GM19035 (cell line): ENCODE data around the gene ADAM19.

ENCODE experiments used
- ATAC-seq: cut with Tn5 transposase; IDR thresholded peaks from one replicate; pipeline ENCODE4 v1.9.1; 2021; ENCODE audit not compliant: unreplicated experiment

ADAM19 gene

DNA sequence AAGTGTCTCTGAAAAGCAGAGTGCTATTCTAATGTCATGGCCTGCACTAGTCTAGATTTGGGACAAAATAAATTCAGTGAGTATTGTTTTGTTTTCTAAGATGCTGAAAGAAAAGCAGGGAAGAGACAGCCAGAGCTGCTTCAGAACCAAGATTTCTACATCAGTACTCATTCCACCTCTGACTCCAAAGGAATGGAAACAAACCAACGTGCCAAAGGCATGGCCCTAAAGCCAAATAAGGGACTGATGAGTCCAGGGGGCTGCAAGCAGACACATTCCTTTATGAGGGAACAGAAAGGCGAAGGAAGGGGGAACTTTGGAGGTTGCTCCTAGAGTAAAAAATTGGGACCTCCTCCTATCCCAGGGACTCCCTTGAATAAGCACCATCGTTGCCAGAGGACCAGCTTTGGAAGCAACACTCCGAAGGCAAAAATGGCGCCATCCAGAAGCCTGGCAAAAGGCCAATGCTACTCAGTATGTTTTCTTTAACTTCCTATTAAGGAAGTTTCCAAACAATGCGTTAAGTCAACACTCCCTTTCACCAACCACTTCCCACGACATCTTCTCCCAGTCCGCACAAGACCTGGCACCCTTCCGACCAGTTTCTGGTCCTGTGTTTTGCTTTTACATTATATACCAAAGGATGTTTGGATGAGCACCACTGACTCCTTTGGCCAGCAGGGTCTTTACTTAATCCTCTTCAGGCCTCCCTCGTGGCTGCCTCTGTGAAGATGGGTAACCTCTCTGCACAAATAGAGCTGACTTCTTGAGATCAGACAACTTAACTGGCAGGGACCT lies 31.6 kb downstream of the ADAM19 start:
- ATAC-seq = no peak

DNA sequence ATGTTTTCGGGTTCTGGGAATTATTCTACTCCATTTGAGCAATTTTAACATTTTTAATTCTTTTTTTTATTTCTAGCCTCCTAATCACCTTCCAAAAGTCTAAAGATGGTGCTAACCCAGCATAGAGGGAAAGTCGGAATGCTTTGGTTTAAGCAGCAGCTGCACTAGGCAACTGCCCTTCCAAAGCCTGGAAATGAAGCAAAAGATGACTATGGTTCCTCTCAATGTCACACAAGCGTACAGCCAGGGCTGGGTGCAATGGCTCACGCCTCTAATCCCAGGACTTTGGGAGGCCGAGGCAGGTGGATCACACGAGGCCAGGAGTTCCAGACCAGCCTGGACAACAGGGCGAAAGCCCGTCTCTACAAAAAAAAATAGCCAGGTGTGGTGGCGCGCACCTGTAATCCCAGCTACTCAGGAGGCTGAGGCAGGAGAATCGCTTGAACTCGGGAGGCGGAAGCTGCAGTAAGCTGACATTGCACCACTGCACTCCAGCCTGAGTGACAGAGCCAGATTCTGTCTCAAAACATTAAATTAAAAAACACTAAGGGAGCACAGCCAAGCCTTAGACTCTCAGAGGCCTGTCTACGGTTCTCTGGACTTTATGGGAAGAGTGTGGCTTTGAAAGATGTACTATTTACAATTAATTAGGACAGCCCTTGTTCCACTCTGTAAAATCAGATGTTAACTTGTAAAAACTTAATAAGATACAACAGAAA lies 33.1 kb downstream of the ADAM19 start:
- no peak for ATAC-seq

DNA sequence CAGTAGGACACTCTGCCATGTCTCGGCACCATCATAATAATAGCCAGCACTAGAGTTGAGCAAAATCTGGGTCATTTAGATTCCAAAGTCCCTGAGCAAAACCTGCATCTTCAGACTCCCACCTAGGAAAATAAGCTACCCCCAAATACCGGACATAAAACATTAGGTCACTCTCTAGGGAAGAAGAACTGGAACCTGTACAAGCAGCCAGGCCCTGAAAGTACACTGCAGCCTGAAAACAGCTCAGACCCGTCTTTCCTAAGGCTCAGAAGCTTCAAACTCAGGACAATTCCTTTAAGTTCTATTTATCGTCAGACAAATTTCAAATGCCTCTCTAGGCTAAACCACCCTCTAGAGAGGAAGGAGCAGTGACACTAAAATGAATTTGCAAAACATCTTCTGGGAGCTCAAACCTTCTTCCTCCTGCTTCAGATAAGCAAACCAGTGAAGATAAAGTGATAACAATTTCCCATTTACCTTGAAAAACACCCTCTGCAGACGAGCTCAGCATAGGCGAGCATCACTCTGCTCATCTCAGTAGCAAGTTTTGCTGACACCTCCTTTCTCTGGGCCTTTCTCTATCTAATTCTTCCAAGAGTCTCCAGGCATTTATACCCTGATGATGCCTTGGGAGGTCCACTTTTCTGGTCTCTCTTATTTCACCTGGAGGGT lies 34.0 kb downstream of the ADAM19 start:
- ATAC-seq = no peak

DNA sequence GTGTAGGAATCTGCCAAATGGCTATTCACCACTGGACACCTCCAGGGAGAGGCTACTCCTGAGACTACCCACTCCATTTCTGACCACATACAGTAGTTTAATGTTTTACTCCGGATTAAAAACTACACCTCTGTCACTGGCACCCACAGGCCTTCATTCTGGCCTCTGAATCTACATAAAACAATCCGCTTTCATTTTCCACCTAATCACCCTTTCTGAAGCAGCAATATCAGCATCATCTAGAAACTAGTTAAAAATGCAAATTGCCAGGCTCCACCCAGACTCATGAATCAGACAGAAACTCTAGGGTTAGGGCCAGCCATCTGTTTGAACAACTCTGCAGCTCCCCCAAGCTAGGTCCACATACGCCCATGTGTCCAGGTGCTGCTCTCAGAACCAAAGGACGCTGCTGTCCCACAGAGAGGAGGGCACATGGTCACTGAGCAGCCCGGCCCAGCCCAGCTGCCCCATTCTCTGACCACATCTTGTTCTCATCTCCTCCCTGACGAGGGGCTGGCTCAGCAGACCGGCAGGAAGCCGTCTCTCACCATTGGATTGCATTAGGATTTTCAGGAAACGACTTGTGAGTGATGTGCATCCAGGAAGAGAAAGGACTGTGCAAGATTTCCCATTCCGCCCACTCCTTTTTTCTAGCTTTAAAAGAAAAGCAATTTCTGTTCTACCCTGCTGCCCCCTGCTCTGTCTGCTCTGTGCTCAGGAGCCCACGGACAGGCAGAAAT lies 34.7 kb downstream of the ADAM19 start:
- ATAC-seq = peak; percentile 97

DNA sequence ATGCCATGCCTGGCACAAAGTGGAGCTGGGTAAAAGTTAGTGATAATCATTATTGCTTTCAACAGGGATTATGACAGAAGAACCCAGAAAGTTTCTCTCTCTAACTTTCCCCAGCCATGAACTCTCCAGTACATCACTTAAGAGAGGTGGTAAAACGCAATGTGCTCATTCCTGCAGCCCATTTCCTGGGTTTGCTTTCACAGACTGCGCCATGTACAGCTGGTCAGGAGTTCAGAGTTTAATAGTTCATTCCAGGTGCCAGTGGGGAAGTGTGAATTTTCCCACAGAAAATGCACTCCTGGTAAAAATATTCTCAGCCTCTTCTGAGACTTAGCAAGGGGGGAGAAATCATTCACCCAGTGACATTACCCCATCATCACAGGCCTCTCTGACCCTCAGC lies 35.5 kb downstream of the ADAM19 start:
- ATAC-seq = peak; percentile 10

DNA sequence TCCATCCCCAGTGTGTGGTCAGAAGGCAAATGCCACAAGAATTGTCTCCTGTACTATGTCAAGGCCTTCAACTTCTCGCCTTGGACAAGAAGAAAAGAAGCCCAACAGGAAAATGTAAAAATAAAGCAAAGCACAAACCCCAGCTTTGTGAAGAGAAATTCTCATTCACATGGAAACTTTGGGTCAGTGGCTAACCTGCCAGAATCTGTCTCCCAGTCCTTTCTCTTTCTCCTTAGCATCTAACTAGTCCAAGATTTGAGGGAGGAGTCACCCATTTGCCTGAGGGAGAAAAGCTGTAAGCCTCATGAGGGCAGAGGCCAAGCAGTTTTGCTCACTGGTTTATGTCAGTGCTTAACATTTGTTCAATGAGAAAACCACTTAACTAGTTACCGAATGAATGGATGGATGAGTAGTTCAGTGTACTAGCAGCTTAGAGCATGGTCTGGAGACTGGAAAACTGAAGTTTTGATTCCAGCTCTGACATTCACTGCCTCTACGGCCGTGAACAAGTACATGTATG lies 36.0 kb downstream of the ADAM19 start:
- no peak for ATAC-seq

DNA sequence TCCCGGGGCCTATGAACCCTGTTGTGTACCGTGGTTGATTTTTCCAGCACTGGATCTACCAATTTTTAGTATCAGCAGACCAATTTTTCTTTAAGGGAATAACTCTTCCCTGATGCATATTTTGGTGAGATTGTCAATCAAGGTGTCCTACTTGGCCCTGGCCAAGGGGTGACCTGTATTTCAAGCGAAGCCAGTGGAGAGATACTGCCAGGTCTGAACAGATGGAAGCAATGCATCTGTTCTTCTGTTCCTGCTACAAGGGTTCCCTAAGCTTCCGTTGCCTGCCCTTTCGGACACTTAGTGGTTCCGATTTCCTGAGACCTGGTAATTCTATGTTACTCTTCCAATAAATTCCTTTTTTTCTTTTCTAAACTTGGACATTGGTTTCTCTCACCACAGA lies 37.3 kb downstream of the ADAM19 start:
- ATAC-seq = no peak

DNA sequence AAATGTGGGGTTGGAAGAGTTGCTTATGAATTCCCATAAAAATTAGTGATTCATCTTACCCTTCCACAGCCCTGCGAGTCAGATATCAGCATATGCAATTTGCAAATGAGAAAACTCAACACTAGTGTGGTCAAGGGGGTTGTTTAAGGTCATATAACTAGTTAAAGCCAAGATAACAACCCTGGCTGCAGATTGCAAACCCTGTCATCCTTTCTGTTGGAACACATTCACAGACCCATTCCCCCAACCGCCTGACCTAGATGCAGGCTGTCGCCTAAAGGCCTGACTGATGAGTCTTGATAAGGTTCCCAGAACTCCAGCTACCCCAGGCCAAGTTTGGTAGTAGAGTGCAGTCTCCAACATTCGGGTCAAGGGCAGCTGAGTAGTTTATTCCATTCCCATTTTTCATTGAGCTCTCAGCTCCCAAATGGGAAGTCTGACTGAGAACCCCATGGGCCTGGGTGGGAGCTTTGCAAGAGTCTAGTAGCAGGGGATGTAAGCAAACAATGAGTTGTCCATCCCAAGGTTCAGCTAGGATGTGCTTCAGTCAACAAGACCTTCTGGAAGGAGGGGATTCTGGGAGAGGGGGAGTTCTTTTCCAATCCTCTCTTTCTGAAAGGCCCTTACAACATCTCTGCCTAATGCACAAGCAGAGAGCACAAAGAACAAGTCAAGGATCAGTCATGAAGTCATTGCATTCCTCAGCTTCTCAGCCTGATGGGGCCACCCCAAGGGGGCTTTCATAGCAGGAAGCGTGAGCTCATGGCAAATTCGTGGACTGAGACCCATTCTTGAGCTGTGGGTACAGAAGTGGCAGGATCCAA lies 40.3 kb downstream of the ADAM19 start:
- no peak for ATAC-seq

DNA sequence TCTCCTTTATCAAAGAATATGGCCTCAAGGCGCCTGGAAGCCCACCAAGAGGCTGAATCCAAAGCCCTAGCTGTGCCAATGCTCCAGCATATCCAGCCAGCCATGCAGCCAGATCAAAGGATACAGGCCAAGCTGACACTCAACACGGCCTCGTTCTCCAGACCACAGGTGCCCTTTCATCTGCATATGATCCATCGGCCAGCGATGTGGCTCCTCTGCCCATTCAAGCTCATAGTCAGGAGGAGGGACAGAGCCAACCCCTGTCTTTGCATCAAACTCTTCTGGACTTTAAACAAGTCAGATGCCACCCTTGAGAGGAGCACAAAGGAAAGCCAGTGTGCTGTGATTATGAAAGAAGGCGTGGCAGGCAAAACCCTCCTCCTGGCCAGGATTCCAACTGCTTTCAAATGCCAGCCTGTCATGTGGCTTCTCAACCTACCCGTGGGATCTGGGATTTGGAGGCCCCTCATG lies 42.5 kb downstream of the ADAM19 start:
- ATAC-seq = no peak

DNA sequence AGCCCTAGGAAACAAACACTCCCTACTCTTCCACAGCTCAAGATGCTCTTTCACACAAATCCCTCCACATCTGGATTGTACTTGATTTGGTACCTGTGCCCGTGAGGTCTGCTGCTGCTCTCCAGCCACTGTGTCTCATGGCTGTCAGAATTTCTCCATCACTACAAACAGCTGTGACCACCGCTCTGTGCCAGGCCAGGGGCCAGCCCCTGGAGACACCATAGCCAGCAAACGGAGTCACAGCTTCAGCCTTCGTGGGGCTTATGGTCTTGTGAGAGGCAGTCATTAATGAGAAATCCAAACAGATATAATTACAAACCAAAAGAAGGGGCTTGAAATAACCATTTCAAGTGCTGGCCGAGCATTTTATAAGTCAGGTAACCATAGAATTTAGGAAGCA lies 43.6 kb downstream of the ADAM19 start:
- no peak for ATAC-seq

DNA sequence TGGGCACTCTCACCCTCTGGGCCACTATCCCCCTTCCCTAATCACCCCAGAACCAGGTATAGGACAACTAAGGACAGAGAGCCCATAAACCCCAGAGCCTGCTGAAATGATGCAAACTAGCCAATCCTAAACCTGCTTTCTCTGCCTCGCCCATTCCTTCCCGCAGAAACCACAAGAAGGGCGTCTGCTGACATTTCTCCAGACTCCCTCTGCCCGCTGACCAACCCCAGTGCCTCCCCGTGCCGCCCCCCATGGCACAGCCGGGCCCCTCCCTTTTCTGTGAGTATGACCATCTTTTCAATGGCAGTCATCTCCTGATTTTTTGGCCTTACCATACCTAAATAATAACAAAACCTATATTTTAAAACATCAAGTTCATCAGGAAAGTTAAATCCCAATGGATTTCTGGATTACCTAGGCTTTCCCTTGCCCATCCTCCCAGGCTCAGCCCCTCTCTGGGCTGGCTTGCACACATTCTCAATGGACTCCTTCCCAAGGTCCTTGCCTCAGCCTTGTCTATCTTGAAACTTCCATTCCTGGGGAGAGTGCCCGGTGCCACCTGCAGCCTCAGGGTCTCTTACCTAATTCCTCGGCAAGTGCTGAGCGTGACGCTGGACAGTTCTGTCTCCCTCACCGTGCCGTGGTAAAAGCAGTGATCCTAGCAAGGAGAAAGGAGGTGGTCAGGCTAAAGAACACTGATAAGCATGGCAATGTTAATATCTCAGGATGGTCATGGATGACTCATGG lies 45.2 kb downstream of the ADAM19 start:
- ATAC-seq = no peak

DNA sequence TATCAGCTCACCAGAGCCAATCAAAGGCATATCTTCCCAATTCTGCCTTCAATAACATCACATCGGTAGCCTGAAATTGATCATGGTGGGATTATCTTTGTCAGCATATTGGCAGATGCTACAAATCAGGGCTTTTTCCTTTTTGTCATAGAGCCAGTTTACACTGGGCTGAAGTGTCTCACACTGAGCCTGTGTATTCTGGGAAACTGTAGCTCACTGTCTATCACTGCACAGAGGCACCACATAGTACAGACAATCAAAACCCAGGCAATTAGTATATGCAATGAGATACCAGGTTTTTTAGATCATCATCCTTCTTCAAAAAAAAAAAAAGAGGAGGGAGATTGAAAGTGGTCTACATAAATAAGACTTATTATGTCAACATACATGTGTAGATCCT lies 46.6 kb downstream of the ADAM19 start:
- ATAC-seq = no peak

DNA sequence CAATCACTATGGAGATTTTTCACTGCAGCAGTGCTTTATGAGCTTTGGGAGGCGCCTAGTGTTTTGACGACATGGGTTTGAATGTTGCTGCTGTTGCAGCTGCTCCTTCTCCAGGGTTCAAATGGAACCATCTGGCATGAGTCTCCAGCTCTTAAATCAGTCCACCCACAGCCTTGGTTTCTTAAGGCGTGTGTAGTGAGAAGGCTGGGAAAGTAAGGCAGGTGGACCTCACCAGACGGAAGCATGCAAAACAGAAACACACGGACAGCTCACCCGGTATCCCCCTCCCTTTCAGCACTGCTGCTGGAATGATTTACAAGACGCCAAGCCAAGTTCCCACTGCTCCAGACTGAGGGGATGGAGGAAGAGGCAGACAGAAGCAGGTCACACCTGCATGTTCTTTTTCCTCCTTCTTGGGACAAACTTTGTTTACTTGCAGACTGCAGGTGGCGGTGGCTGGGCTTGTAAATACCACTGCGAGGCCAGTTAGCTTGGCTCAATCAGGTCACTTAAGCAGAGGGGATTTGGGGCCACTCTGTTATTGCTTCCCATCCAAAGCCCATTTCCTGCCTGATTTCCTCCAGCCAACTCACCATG lies 47.4 kb downstream of the ADAM19 start:
- no peak for ATAC-seq

DNA sequence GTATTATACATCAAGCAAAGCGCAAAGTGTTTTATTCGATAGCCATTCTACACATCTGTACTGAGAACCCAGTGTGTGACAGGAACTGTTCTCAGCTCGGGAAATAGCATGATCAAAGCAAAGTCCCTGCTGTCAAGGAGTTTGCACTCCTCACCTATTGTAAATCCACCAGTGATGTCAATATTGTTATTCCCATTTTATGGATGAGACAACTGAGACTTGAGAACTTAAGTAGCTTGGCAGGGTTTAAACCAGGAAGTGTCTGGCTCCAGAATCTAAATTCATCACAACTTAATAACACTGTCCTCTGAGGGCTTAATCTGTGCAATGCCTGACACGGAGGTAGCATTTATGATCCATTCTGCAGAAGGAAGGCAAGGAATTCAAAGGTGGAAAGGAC lies 50.7 kb downstream of the ADAM19 start:
- ATAC-seq = no peak

DNA sequence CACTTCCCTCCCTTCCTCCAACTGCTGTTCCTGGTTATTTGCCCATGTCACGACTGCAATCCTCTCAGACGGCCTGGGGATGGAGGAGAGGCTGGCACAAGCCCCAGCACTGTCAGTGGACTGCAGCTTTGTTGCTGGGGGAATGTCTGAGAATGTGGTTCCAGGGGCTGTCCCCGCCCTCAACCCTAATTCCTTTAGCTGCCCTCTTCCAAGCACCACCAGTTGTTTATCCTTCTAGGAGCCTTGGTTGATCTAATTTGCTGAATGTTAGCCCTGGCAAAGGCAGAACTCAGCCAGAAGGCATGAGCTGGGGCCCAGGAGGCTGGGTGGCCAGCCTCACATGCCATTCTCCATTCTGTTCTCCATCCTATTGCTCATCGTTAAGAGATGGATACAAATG lies 51.6 kb downstream of the ADAM19 start:
- ATAC-seq = no peak

DNA sequence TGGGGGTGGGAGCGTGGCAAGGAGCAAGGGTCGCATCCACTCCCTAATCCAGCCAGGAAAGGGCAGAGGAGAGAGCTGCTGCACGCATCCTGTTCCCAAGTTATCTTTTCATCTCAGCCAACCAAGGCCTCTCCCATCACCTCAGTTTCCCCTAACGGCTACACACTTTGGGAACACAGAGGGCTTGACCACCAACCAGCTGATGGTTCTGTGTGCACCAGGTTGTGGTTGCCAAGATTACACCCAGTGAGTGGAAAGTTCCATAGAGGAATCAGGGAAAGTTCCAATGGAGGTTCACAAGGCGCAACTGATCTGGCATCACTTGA lies 53.9 kb downstream of the ADAM19 start:
- no peak for ATAC-seq

DNA sequence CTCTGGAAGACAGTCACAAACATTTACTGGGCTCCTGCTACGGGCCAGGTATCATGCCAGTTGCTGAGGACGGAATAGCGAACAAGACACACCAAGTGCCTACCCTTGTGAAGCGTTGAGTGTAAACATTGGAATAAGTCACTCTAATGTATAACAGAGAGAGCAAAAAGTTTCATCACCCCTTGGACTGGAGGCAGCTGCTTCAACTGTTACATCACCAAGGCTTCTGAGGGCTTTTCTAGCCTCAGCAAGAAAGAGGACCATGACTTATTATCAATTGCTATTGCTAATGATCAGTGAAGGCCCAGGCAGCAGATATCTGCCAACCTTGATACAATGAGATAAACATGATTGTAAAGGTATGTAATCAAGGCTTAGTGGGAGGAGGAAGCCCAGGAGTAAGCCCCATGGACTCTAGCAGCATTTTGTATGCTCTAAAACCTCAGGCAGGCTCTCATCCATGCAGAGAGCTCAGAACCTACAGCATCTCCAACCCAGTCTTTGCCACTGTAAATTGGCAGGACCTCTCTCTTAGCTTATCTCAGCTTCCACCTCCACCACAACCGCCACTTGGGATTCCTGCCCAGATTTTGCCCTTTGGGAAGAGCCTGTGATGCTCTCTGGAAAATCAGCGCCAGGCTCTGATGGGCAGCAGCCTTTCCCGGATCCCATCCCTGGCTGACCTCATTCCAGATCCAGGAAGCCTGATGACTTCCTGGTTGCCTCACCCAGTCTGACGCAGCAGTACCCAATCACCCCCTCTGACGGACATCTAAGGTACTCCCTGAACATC lies 54.5 kb downstream of the ADAM19 start:
- no peak for ATAC-seq

DNA sequence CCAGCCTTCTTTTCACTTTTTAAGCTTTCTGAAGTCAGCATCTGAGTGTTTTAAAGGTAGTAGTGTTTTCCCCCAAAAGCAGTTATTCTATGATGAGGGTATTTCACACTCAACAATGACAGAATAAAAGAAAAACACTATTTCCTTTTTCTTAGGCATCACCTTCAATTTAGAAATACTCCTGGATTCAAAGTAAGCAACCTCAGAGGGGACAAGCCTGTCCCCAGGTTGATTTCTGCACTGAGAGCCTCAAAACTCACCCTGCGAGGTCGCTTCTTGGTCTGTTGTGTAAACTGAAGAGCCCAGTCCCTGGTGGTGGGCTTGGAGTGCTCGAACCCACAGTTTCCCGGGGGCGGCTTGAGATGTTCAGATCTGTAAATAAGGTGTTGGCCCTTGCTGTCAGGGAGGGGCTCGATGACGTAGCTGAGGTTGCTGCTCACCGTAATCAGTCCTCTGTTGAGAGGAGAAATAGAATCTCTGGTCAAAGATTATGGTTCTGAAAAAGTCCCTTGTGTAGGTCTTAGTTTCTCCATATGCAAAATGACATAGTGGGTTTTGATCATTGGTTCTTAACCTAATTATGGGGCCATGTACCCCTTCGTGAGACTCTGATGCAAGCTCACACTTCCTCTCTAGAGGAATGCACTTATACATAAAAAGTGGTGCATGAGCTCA lies 55.9 kb downstream of the ADAM19 start:
- ATAC-seq = peak; percentile 67
